HG02943 (cell line): Measurements from ENCODE around the gene MPC1.
"Not testable (repeated sequence)": the region's sequence is repeated elsewhere in the genome, so short reads cannot be mapped to it uniquely, and the experiment has no call there.

Source experiments
- ATAC-seq: cut with Tn5 transposase; IDR thresholded peaks from one replicate; pipeline ENCODE4 v1.9.1; 2021; ENCODE audit warnings: mild to moderate bottlenecking, low read depth, moderate library complexity; ENCODE audit not compliant: unreplicated experiment

The MPC1 gene

DNA sequence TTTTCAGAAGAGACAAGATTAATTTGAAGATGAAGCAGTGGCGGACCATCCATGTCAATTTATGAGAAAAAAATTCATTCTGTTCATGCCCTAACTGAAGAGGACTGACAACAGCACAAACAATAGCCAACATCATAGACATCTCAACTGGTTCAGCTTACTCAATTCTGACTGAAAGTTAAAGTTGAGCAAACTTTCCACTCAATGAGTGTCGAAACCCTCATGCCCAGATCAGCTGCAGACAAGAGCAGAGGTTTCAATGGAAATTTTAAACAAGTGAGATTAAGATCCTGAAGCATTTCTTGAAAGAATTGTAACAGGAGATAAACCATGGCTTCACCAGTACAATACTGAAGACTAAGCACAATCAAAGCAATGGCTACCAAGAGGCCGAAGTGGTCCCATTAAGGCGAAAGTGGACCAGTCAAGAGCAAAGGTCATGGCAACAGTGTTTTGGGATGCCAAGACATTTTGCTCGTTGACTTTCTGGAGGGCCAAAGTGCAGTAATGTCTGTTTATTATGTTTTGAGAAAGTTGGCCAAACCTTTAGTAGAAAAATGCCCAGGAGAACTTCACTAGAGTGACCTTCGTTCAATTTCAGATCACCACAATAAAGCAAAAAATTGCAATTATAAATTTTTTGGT, 34.3 kb downstream of the MPC1 start:
- no peak for ATAC-seq

GRCh38 chr6:166346965-166347364, 35.8 kb downstream of the MPC1 start:
- no peak for ATAC-seq

- ATAC-seq, result no peak
Observed at GRCh38 chr6:166346449-166346848, 36.3 kb downstream of the MPC1 start.

- ATAC-seq, result not testable (repeated sequence)
Observed at GRCh38 chr6:166345672-166346071, 37.1 kb downstream of the MPC1 start.

- ATAC-seq, result not testable (repeated sequence)
Observed at GRCh38 chr6:166344921-166345320, 37.8 kb downstream of the MPC1 start.

DNA sequence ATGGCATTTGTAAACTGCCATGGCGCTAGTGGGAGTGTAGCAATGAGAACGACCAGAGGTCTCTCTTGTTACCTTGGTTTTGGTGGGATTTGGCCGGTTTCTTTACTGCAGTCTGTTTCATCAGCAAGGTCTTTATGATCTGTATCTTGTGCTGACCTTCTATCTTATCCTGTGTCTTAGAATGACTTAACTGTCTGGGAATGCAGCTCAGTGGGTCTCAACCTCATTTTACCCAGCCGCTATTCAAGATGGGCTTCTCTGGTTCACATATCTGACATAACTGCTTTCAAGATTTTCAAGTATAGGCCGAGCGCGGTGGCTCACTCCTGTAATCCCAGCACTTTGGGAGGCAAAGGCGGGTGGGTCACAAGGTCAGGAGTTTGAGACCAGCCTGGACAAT, 38.5 kb downstream of the MPC1 start:
- no peak for ATAC-seq

DNA sequence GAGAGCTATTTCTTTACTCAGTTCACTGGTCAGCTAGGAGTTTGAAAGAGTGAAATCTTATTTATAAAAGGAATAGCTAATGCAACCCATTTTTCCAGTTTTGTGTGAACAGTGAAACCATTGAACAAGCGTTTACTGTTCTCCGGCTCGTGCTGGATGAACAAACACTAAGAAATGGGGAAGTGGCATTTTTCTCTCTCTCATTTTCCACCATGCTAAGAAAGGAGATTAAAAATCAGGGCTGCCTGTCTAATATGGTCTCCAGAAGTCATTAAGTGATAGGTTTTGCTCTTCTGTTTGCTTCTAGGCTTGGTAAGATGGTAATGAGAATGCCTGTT, 39.6 kb downstream of the MPC1 start:
- no peak for ATAC-seq

GRCh38 chr6:166342349-166343149, 40.2 kb downstream of the MPC1 start, which contains the start of gene SFT2D1:
SFT2D1 (minus strand) TSS chr6:166342545; CDS start chr6:166342481, 64 bp downstream.
- peak; percentile 95 for ATAC-seq

GRCh38 chr6:166341977-166342348, 40.8 kb downstream of the MPC1 start:
- ATAC-seq, result peak; percentile 4

- no peak for ATAC-seq
Observed at GRCh38 chr6:166341464-166341863, 41.3 kb downstream of the MPC1 start.

GRCh38 chr6:166338854-166339253, 43.9 kb downstream of the MPC1 start:
- no peak for ATAC-seq

GRCh38 chr6:166336847-166337246, 45.9 kb downstream of the MPC1 start:
- no peak for ATAC-seq

GRCh38 chr6:166335378-166336302, 47.1 kb downstream of the MPC1 start:
- no peak for ATAC-seq

DNA sequence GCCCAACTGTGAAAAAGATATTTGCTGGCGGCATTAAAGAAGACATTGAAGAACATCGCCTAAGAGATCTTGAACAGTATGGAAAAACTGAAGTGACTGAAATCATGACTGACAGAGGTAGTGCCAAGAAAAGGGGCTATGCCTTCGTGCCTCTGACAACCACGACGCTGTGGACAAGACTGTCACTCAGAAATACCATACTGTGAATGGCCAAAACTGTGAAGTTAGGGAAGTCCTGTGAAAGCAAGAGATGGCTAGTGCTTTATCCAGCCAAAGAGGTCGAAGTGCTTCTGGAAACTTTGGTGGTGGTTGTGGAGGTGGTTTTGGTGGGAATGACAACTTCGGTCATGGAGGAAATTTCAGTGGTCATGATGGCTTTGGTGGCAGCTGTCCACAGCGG, 47.9 kb downstream of the MPC1 start:
- ATAC-seq, result no peak

DNA sequence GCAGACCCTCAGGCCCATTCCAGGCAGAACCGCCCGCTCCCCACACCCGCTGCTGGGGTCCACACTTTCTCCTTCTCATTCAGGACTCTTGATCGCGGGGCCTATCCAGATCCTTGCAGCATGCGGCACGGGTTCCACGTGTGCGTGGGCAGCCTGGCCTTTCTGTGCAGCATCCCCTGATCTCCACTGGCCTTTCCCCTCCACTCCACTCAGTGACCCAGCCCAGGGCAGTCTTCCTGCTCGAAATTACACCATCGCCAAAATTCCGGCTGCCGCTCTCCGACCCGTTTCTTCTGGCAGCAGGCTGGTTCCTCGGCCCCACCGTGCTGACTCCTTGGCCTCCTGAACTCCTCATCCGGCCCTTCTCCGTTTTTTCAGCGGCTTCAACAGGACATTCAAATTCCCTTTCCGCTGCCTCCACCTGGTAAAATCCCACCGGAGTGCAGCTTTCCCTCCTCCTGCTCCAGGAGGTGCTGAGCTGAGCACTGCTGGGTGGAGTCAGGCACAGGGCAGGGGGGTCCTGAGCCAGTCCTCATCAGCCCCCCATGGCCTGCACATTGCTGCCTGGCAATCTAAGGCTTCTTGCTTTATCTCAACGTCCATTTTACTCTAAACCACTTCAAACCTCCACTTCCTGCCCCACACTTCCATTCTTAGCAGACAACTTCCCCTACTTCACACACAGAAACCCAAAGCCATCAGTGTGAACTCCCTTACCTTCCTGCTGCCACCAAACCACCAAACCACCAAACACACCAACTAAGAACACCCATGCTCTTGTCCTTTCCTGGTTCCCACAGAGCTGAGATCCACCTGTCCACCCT, 49.4 kb downstream of the MPC1 start:
- ATAC-seq, result peak; percentile 68

DNA sequence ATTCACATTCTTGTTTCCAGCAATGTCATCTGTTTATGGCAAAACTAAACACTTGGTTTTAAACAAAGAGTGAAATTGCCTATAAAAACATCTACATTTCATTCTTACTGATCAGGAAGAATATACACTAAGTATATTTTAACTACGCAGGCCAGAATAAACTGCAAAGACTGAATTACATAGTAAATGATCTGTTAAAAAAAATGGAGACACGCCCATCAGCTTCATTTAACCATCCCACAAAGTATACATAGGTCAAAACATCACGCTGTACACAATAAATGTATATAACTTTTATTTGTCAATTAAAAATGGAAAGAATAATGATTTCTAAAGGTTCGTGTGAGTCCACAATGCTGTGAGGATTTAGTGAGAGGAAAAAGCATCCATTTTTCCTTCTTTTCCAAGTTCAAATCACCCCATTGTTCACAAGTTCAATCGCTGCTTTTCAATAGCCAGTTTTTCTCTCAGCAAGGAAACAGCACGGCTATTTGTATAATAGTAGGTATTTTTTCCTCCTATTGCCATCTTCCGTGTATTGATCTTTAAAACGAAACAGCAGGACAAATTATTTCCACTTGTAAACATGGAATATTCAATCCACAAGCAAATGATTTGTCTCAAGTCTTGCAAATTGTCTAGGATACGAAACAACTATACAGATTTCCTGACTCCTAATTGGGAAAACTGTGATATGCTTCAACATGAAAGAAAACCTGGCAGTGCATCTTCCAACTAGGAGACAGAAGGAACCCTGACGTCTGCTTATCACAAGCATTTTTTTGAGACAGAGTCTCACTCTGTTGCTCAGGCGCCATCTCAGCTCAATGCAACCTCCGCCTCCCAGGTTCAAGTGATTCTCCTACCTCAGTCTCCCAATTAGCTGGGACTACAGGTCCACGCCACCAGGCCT, 51.0 kb downstream of the MPC1 start:
- ATAC-seq, result no peak

GRCh38 chr6:166330612-166331011, 52.1 kb downstream of the MPC1 start:
- no peak for ATAC-seq

GRCh38 chr6:166325383-166326042, 57.2 kb downstream of the MPC1 start:
- peak; percentile 76 for ATAC-seq

GRCh38 chr6:166323395-166323794, 59.3 kb downstream of the MPC1 start:
- ATAC-seq, result no peak
